ENCODE data around the gene DCC.

DCC gene

DNA sequence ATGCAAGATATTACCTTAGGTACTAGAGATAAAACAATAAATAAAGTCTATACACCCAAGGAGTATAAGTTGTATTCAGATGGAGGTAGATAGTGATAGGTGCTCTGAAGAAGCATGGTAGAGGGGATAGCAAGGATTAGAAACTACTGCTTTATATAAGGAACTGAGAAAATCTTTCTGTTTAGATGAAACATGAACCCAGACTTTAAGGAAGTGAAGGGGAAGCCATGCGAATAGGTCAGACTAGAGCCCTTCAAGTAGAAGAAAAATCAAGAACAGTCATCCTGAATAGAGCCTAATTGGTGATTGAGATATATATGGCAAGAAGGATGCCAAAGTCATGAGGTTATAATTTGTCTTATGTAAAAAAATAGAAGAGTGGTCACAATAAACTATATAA lies 984.4 kb downstream of the DCC start:
- TF ChIP-seq, protein P1, sequence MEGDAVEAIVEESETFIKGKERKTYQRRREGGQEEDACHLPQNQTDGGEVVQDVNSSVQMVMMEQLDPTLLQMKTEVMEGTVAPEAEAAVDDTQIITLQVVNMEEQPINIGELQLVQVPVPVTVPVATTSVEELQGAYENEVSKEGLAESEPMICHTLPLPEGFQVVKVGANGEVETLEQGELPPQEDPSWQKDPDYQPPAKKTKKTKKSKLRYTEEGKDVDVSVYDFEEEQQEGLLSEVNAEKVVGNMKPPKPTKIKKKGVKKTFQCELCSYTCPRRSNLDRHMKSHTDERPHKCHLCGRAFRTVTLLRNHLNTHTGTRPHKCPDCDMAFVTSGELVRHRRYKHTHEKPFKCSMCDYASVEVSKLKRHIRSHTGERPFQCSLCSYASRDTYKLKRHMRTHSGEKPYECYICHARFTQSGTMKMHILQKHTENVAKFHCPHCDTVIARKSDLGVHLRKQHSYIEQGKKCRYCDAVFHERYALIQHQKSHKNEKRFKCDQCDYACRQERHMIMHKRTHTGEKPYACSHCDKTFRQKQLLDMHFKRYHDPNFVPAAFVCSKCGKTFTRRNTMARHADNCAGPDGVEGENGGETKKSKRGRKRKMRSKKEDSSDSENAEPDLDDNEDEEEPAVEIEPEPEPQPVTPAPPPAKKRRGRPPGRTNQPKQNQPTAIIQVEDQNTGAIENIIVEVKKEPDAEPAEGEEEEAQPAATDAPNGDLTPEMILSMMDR (IDR thresholded peaks at IDR 0.05; ENCODE audit: insufficient read depth, missing control alignments) = no peak
- FAIRE-seq (no peak), DNase-seq (ENCODE audit: insufficient read length, low spot score) (no peak)

DNA sequence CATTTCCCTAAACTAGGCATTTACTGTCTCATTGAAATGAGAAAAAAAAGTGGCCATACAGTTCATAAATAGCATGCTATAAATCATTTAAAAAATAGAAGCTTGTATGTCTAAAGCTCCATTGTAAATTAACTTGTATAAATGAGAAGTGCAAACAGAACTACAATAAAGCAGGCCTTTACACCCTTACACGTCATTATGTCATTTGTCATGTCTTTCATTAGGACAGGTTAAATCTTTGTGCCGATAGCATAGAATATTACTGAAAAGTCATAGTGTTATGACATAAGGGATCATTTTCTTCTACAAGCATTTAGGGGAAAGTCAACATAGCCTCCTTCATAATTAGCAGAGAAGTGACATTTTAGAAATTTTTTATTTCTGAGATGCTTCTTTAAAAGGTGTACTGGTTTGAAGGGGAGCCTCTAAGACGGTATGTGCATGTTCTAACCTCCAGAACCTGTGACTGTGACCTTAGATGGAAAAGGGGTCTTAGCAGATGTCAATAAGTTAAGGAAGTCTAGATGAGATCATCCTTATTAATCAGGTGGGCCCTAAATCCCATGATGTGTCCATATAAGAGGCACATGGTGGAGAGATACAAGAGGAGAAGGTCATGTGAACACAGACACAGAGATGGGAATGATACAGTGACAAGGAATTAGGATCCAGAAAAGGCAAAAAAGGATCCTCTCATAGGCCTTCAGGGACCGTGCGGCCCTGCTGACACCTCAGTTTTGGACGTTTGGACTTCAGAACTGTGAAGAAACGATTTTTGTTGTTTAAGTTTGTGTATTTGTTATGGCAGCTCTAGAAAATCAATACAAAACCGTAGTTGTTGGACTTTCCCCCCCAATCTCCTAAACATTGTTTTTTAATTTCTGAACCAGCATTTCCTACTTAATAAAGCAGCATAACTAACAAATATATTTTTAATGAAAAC lies 1020.8 kb downstream of the DCC start:
- FAIRE-seq (no peak), DNase-seq (ENCODE audit: insufficient read length, low spot score) (no peak)
- TF ChIP-seq, protein P1 (IDR thresholded peaks at IDR 0.05; ENCODE audit: insufficient read depth, missing control alignments) = no peak

DNA sequence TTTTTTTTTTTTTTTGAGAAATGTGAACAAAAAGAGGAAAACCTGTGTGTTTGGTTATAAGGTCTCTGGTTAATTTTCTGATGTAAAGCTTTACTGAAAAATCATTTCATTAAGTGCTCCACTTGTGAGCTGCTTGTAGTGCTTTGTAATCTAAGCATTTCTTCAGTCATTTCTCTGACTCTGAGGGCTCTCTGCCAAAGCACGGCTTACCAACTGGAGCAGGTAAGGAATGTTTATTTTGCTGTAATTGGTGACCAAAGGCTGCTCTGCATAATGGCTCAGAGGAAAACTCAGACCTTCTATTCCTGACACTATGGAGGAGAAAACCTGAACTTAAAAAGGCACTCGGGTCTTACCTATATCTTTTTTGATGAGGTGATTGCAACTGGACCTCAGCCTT lies 1035.6 kb downstream of the DCC start:
- DNase-seq (ENCODE audit: insufficient read length, low spot score) (no peak), FAIRE-seq (no peak)
- TF ChIP-seq, protein P1 (IDR thresholded peaks at IDR 0.05; ENCODE audit: insufficient read depth, missing control alignments) = no peak

DNA sequence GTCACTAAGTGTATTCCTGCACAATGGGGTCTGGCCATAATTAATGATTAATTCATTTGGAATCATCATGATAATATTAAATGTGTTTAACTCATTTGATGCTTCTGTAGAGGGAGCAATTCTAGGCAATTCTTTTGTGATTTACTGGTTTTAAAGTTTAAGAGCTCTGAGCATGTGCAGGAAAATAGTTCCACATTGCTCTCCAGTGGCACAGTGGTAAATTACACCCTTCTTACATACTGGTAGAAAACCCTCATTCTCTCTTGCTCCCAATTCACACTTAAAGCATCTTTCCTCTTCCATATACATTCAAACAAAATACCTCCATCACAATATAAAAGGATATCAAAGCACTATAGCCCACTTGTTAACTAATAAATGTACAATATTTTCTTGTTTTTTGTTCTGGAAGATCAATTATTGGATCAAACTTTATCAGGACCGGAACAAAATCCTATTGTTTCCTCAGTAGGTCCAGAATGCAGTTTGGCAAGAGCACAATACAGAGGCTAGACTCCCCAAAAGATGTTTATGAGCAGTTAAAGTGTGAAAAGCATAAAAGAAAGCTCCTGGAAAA lies 1040.2 kb downstream of the DCC start:
- peak; percentile 92 for FAIRE-seq
- TF ChIP-seq, protein P1 (IDR thresholded peaks at IDR 0.05; ENCODE audit: insufficient read depth, missing control alignments) = peak; percentile 41
- DNase-seq (ENCODE audit: insufficient read length, low spot score) = no peak

DNA sequence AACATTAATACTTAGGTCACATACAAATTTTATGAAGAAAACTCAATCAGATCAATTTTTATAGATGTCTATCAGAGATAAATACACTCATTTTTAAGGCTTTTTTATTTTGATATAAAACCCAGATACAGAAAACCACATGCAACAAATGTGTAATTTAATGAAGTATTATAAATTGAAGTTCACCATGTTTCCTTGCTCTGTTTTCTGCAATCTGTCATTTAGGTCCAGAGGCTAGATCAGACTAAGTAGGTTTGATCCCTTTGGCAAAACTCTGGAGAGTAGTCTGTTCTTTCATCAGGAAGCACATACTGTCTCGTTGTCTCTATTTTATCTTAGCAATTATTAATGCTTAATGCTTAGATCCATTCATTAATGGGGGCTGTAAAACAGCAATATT lies 1042.9 kb downstream of the DCC start:
- DNase-seq (ENCODE audit: insufficient read length, low spot score) (no peak), FAIRE-seq (no peak)
- TF ChIP-seq, protein P1 (IDR thresholded peaks at IDR 0.05; ENCODE audit: insufficient read depth, missing control alignments) = no peak

DNA sequence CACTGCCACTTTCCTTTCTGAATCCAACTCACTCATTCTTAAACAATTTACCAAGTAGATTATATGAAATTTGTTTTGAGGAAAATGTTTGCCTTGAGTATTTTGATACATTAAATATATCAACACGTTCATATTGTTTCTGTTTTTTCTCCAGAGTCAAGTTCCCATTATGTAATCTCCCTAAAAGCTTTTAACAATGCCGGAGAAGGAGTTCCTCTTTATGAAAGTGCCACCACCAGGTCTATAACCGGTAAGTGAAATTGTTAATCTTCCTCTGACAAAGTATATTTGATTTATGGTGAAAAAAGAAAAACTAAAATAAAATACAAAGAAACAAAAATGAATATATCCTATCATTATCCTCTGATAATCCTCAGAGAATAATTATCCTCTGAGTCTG lies 1045.9 kb downstream of the DCC start:
- TF ChIP-seq, protein P1 (IDR thresholded peaks at IDR 0.05; ENCODE audit: insufficient read depth, missing control alignments) = no peak
- FAIRE-seq = no peak
- DNase-seq (ENCODE audit: insufficient read length, low spot score) = no peak

DNA sequence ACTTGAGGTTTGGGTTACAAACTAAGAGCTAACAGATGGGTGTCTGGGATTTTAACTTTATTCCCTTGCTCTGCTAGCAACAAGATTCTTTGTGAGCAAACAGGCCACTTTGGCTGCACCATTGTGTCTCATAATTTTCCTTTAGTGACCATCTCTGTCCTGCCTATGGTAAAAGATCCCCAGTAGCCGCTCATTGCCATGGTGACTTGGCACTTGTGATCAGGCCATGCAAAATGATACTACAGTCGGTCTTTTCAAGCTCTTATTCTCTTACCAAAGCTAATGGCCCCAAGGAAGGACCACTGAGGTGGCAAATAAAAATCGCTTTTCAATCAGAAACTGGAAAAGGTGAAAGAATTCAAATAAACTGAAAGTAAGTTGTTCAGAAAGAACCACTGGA lies 1047.6 kb downstream of the DCC start:
- TF ChIP-seq, protein P1 (IDR thresholded peaks at IDR 0.05; ENCODE audit: insufficient read depth, missing control alignments) = no peak
- no peak for DNase-seq (ENCODE audit: insufficient read length, low spot score)
- FAIRE-seq = no peak
